AG04449 (cell line): Measurements from ENCODE around the gene TXLNA.

Source experiments
- CTCF ChIA-PET: fragments of 350-600 bp; formaldehyde crosslinking; extraction: SDS; loops from one replicate; lab custom pipeline; 2021; ENCODE audit warnings: antibody characterized with exemption; lab: Yijun Ruan, JAX
- POLR2A ChIA-PET: fragments of 400-600, 350-600 bp; formaldehyde crosslinking; extraction: SDS; loops from one replicate; lab custom pipeline; 2020; ENCODE audit warnings: antibody characterized with exemption, inconsistent platforms; lab: Yijun Ruan, JAX
- DNase-seq: peaks from one replicate; pipeline ENCODE4 v3.0.0-alpha.2; 2010; ENCODE audit warnings: low read depth, low spot score
- H3K4me3 ChIP-seq: 2 replicates; pipeline ENCODE4 v1.5.1; 2011; ENCODE audit warnings: low read depth, mild to moderate bottlenecking, control low read depth, low read length
- TF ChIP-seq, protein P1 (sequence below): IDR thresholded peaks from one replicate; pipeline ENCODE4 v1.5.1; 2011; ENCODE audit warnings: mild to moderate bottlenecking, moderate library complexity, low read length, control low read depth, inconsistent platforms; ENCODE audit not compliant: insufficient read depth; ENCODE audit errors: missing control alignments

Gene TXLNA

GRCh38 chr1:32187850-32188249 lies 8.4 kb downstream of the TXLNA start:
- no peak for DNase-seq
- ChIA-PET POLR2A (no interaction called here), CTCF (interaction anchor here (0.8 to 1.5 kb wide), 2 partner anchors 27 to 185 kb away, joined by 3 to 4 read pairs; no protein-coding TSS in a partner anchor)
- no peak overlapping the region for H3K4me3 ChIP-seq
- TF ChIP-seq, protein P1, sequence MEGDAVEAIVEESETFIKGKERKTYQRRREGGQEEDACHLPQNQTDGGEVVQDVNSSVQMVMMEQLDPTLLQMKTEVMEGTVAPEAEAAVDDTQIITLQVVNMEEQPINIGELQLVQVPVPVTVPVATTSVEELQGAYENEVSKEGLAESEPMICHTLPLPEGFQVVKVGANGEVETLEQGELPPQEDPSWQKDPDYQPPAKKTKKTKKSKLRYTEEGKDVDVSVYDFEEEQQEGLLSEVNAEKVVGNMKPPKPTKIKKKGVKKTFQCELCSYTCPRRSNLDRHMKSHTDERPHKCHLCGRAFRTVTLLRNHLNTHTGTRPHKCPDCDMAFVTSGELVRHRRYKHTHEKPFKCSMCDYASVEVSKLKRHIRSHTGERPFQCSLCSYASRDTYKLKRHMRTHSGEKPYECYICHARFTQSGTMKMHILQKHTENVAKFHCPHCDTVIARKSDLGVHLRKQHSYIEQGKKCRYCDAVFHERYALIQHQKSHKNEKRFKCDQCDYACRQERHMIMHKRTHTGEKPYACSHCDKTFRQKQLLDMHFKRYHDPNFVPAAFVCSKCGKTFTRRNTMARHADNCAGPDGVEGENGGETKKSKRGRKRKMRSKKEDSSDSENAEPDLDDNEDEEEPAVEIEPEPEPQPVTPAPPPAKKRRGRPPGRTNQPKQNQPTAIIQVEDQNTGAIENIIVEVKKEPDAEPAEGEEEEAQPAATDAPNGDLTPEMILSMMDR: no peak

- ChIA-PET CTCF (interaction anchor here (0.7 to 1.2 kb wide), 2 partner anchors 9 to 24 kb away, joined by 4 to 5 read pairs; partner anchors contain the start of gene CCDC28B), POLR2A (interaction anchor here (1.3 kb wide), 1 partner anchor 13 kb away, joined by 3 read pairs; the partner anchor contains the start of gene TXLNA)
- no peak overlapping the region for H3K4me3 ChIP-seq
- DNase-seq: no peak
- TF ChIP-seq, protein P1: no peak
These were observed 12.9 kb downstream of the TXLNA start for GRCh38 chr1:32192220-32192948.

DNA sequence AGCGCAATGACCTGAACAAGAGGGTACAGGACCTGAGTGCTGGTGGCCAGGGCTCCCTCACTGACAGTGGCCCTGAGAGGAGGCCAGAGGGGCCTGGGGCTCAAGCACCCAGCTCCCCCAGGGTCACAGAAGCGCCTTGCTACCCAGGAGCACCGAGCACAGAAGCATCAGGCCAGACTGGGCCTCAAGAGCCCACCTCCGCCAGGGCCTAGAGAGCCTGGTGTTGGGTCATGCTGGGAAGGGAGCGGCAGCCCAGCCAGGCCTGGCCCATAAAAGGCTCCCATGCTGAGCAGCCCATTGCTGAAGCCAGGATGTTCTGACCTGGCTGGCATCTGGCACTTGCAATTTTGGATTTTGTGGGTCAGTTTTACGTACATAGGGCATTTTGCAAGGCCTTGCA lies 15.5 kb downstream of the TXLNA start:
- ChIA-PET CTCF (interaction anchor here (2.1 kb wide), 1 partner anchor 11 kb away, joined by 5 read pairs; no protein-coding TSS in a partner anchor), POLR2A (no interaction called here)
- TF ChIP-seq, protein P1: no peak
- no peak for DNase-seq
- H3K4me3 ChIP-seq: no peak overlapping the region

DNA sequence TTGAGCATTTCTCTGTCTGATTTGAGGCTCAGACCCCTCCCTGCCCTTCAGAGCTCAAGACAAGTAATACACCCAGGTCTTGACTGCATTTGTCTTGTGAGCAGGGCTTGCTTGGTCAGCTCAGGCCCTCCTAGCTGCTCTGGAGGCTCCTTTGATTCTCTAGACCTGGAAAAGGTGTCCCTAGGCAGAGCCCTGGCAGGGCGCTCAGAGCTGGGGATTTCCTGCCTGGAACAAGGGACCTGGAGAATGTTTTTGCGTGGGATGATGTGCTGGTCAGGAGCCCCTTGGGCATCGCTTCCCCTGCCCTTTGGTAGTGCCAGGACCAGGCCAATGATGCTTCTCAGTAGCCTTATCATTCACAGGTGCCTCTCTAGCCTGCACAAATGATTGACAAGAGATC lies 16.1 kb downstream of the TXLNA start:
- ChIA-PET CTCF (interaction anchor here (2.1 to 2.4 kb wide), 2 partner anchors 11 to 20 kb away, joined by 5 to 12 read pairs; no protein-coding TSS in a partner anchor), POLR2A (interaction anchor here (3.0 kb wide), 1 partner anchor 16 kb away, joined by 11 read pairs; the partner anchor contains the start of gene TXLNA)

GRCh38 chr1:32195972-32196823 lies 16.7 kb downstream of the TXLNA start:
- POLR2A ChIA-PET: interaction anchor here (3.0 kb wide), 1 partner anchor 16 kb away, joined by 11 read pairs; the partner anchor contains the start of gene TXLNA
- no peak overlapping the region for H3K4me3 ChIP-seq
- TF ChIP-seq, protein P1: no peak
- CTCF ChIA-PET: interaction anchor here (2.1 to 2.4 kb wide), 2 partner anchors 12 to 19 kb away, joined by 5 to 12 read pairs; no protein-coding TSS in a partner anchor
- DNase-seq: no peak

More for the DNA sequence above, 16.1 kb downstream of the TXLNA start:
- H3K4me3 ChIP-seq: no peak overlapping the region
- no peak for DNase-seq
- TF ChIP-seq, protein P1: no peak
